GDM1 (cell line): ENCODE data around the gene ZBTB2.
"Not testable (repeated sequence)": the region's sequence is repeated elsewhere in the genome, so short reads cannot be mapped to it uniquely, and the experiment has no call there.

ENCODE experiments used
- DNase-seq: peaks from one replicate; lab custom pipeline; 2025; lab: John Stamatoyannopoulos, UW

The ZBTB2 gene

GRCh38 chr6:151400473-151400872 lies 9.1 kb upstream of the ZBTB2 start:
- DNase-seq = no peak

GRCh38 chr6:151399679-151400078 lies 8.3 kb upstream of the ZBTB2 start:
- no peak for DNase-seq

GRCh38 chr6:151393410-151393809 lies 2.1 kb upstream of the ZBTB2 start:
- no peak for DNase-seq

- no peak for DNase-seq
Measured at GRCh38 chr6:151392427-151392826, 1.1 kb upstream of the ZBTB2 start.

- DNase-seq = peak; percentile 68
Measured at GRCh38 chr6:151390851-151391470, 398 bp downstream of the ZBTB2 start.

GRCh38 chr6:151390276-151390850 lies 996 bp downstream of the ZBTB2 start:
- DNase-seq = peak; percentile 99

- peak; percentile 51 for DNase-seq
Measured at GRCh38 chr6:151389618-151390275, 1.6 kb downstream of the ZBTB2 start.

GRCh38 chr6:151388997-151389617 lies 2.3 kb downstream of the ZBTB2 start:
- DNase-seq = no peak

- no peak for DNase-seq
Measured at GRCh38 chr6:151388236-151388635, 3.1 kb downstream of the ZBTB2 start.

GRCh38 chr6:151387175-151387970 lies 4.0 kb downstream of the ZBTB2 start:
- no peak for DNase-seq

- no peak for DNase-seq
Measured at GRCh38 chr6:151385177-151385576, 6.2 kb downstream of the ZBTB2 start.

- no peak for DNase-seq
Measured at GRCh38 chr6:151384151-151384550, 7.2 kb downstream of the ZBTB2 start.

GRCh38 chr6:151382631-151383030 lies 8.7 kb downstream of the ZBTB2 start:
- not testable (repeated sequence) for DNase-seq

GRCh38 chr6:151381722-151382121 lies 9.6 kb downstream of the ZBTB2 start:
- no peak for DNase-seq

- no peak for DNase-seq
Measured at GRCh38 chr6:151380848-151381205, 10.5 kb downstream of the ZBTB2 start.

GRCh38 chr6:151379933-151380847 lies 11.2 kb downstream of the ZBTB2 start:
- DNase-seq = no peak

- no peak for DNase-seq
Measured at GRCh38 chr6:151377095-151377494, 14.3 kb downstream of the ZBTB2 start.

GRCh38 chr6:151376440-151376839 lies 14.9 kb downstream of the ZBTB2 start:
- DNase-seq = no peak

GRCh38 chr6:151375833-151376232 lies 15.5 kb downstream of the ZBTB2 start:
- DNase-seq = no peak

GRCh38 chr6:151374036-151374683 lies 17.2 kb downstream of the ZBTB2 start:
- DNase-seq = no peak

- no peak for DNase-seq
Measured at GRCh38 chr6:151372164-151372563, 19.2 kb downstream of the ZBTB2 start.
